Left ventricle myocardium inferior (tissue), 1 donor: ENCODE measurements around the gene H2AZ2. TPM values are rescaled to one million over a fixed set of nuclear protein-coding genes. Genes with fewer than 3 reads are reported as not detected.
"Not testable (repeated sequence)": the region's sequence is repeated elsewhere in the genome, so short reads cannot be mapped to it uniquely, and the experiment has no call there.

ENCODE experiments used
- DNase-seq: peaks from one replicate; pipeline ENCODE4 v3.0.0-alpha.2; 2020
- H3K27ac ChIP-seq: fragments of 200-600 bp; replicated peaks from 2 replicates; pipeline ENCODE4 v1.8.0; 2021
- H3K27me3 ChIP-seq: fragments of 200-600 bp; 2 replicates; pipeline ENCODE4 v1.8.0; 2021; ENCODE audit warnings: low read depth
- H3K36me3 ChIP-seq: fragments of 200-600 bp; 2 replicates; pipeline ENCODE4 v1.8.0; 2021
- H3K4me1 ChIP-seq: fragments of 200-600 bp; 2 replicates; pipeline ENCODE4 v1.8.0; 2021
- H3K4me3 ChIP-seq: fragments of 200-600 bp; 2 replicates; pipeline ENCODE4 v1.8.0; 2021; ENCODE audit warnings: mild to moderate bottlenecking, moderate library complexity
- H3K9me3 ChIP-seq: fragments of 200-600 bp; replicated peaks from 2 replicates; pipeline ENCODE4 v1.8.0; 2021
- CTCF ChIP-seq: fragments of 200-600 bp; IDR thresholded peaks from 2 replicates; pipeline ENCODE4 v1.8.0; 2021; ENCODE audit warnings: antibody characterized with exemption, mild to moderate bottlenecking, borderline replicate concordance
- intact Hi-C: fragments of 100-400 bp; cut with micrococcal nuclease; formaldehyde crosslinking; loops from one replicate; pipeline ENCODE4 v1.11.0; 2022
- total RNA-seq: library from RNA; stranded (reverse); fragmentation: NEBNext Ultra II Directional; extraction: Animal tissue kit (Norgen Biotek cat#: 25700); gene quantifications from one replicate; pipeline ENCODE4 v1.2.1, GENCODE V29; 2021
- donor health status: DM: no; HTN: yes; CAD: no; lungs with severe emphysema.

Gene H2AZ2
- total RNA-seq, 1 donor from 2014 or later = 265 TPM

GRCh38 chr7:44787041-44787440 lies 60.8 kb downstream of the H2AZ2 start:
- TF ChIP-seq CTCF = no peak
- H3K4me3 ChIP-seq = no peak overlapping the region
- peaks cover 14% of the 10 kb centered on the region for H3K9me3 ChIP-seq
- intact Hi-C loops = no loop called here
- no peak for DNase-seq
- no peaks in the 10 kb centered on the region for H3K4me1 ChIP-seq
- no peaks in the 10 kb centered on the region for H3K36me3 ChIP-seq
- H3K27ac ChIP-seq = no peak overlapping the region
- H3K27me3 ChIP-seq = no peaks in the 10 kb centered on the region

- peaks cover 14% of the 10 kb centered on the region for H3K9me3 ChIP-seq
- not testable (repeated sequence) for DNase-seq
Measured at GRCh38 chr7:44785218-44785617, 62.7 kb downstream of the H2AZ2 start.

GRCh38 chr7:44784364-44784763 lies 63.5 kb downstream of the H2AZ2 start:
- Histone ChIP-seq H3K36me3 (no peaks in the 10 kb centered on the region), H3K27me3 (no peaks in the 10 kb centered on the region)
- no peak for DNase-seq

More at GRCh38 chr7:44785218-44785617, 62.7 kb downstream of the H2AZ2 start:
- H3K4me1 ChIP-seq, H3K36me3 ChIP-seq, H3K27ac ChIP-seq, H3K27me3 ChIP-seq, intact Hi-C loops, H3K4me3 ChIP-seq: not testable (repeated sequence)

GRCh38 chr7:44783407-44783806 lies 64.5 kb downstream of the H2AZ2 start:
- no peak for DNase-seq
- TF ChIP-seq CTCF = no peak
- H3K27ac ChIP-seq = no peak overlapping the region
- peaks cover 14% of the 10 kb centered on the region for H3K9me3 ChIP-seq
- no peak overlapping the region for H3K4me3 ChIP-seq
- no peaks in the 10 kb centered on the region for H3K27me3 ChIP-seq
- H3K4me1 ChIP-seq = no peaks in the 10 kb centered on the region
- intact Hi-C loops = no loop called here
- no peaks in the 10 kb centered on the region for H3K36me3 ChIP-seq

More at GRCh38 chr7:44784364-44784763, 63.5 kb downstream of the H2AZ2 start:
- no peak overlapping the region for H3K27ac ChIP-seq
- H3K4me1 ChIP-seq = no peaks in the 10 kb centered on the region
- H3K4me3 ChIP-seq = no peak overlapping the region
- no peak for TF ChIP-seq CTCF
- peaks cover 14% of the 10 kb centered on the region for H3K9me3 ChIP-seq
- intact Hi-C loops = no loop called here

- intact Hi-C loops = no loop called here
- no peak overlapping the region for H3K27ac ChIP-seq
Measured at GRCh38 chr7:44782460-44782859, 65.4 kb downstream of the H2AZ2 start.

More at GRCh38 chr7:44782460-44782859, 65.4 kb downstream of the H2AZ2 start:
- no peak for DNase-seq
- no peak for TF ChIP-seq CTCF
- Histone ChIP-seq H3K4me1 (no peaks in the 10 kb centered on the region), H3K4me3 (no peak overlapping the region), H3K36me3 (no peaks in the 10 kb centered on the region), H3K27me3 (no peaks in the 10 kb centered on the region), H3K9me3 (peaks cover 14% of the 10 kb centered on the region)

Other genes starting within 250 kb of the H2AZ2 start
- gene OGDH, start 241.5 kb downstream of the H2AZ2 start, total RNA-seq = 677 TPM
- 62.7 TPM for gene ZMIZ2, start 99.2 kb downstream of the H2AZ2 start, total RNA-seq
- 470 TPM for gene PPIA, start 51.4 kb downstream of the H2AZ2 start, total RNA-seq
- 13.1 TPM for gene PURB, start 37.4 kb upstream of the H2AZ2 start, total RNA-seq
- 0.77 TPM for gene MYO1G, start 130.9 kb upstream of the H2AZ2 start, total RNA-seq
- gene CCM2, start 152.1 kb upstream of the H2AZ2 start, total RNA-seq = 24.5 TPM
- 3.8 TPM for gene NACAD, start 240.9 kb upstream of the H2AZ2 start, total RNA-seq